B cell (primary cell): ENCODE data around the gene TMEM131L. TPM values are rescaled to one million over a fixed set of nuclear protein-coding genes. Genes with fewer than 3 reads are reported as not detected.

ENCODE experiments used
- ATAC-seq: fragments of 200-7000 bp; cut with Tn5 transposase; one replicate; pipeline ENCODE4 v1.10.0; 2021; ENCODE audit warnings: low read depth, mild to moderate bottlenecking, moderate number of reproducible peaks, moderate library complexity
- CTCF ChIA-PET: fragments of 350-600 bp; sonication (Branson Sonifier 250); formaldehyde crosslinking; loops from one replicate; lab custom pipeline; 2021; ENCODE audit warnings: antibody characterized with exemption, inconsistent platforms; lab: Charles Lee
- POLR2A ChIA-PET: fragments of 350-600 bp; sonication (Branson Sonifier 250); formaldehyde crosslinking; loops from one replicate; lab custom pipeline; 2021; ENCODE audit warnings: antibody characterized with exemption; lab: Charles Lee
- DNase-seq: peaks from one replicate; pipeline ENCODE4 v3.0.0; 2013
- H2AFZ ChIP-seq: 2 replicates; pipeline ENCODE4 v1.6.1; 2012; ENCODE audit warnings: mild to moderate bottlenecking, low read depth, low read length; ENCODE audit not compliant: insufficient read depth, poor library complexity, severe bottlenecking
- H3K27ac ChIP-seq, 2 donors: 1 replicate in 1 of 2; 2 replicates in 1 of 2; pipeline ENCODE4 v1.5.1; 2012 to 2013; ENCODE audit warnings: low read length in 2 of 2, mild to moderate bottlenecking in 2 of 2, moderate library complexity in 1 of 2
- H3K27me3 ChIP-seq, 4 experiments: fragments of 200-600 bp in 1 of 4; sonication (generic) in 1 of 4; replicated peaks in 1 of 4; 1 replicate in 2 of 4; 2 replicates in 2 of 4; pipeline versions ENCODE4 v1.6.1 to v1.7.0; 2013 to 2016; ENCODE audit warnings: low read length in 3 of 4, mild to moderate bottlenecking in 2 of 4, mixed read lengths in 1 of 4, moderate library complexity in 1 of 4; ENCODE audit not compliant: insufficient read depth in 4 of 4, control insufficient read depth in 3 of 4; ENCODE audit errors: control extremely low read depth in 1 of 4
- H3K36me3 ChIP-seq, 2 experiments: replicated peaks in 1 of 2; 1 replicate in 1 of 2; 2 replicates in 1 of 2; pipeline versions ENCODE4 v1.6.1 to v1.7.1; 2013; ENCODE audit warnings: low read length in 1 of 2; ENCODE audit not compliant: insufficient read depth in 2 of 2, control insufficient read depth in 1 of 2; ENCODE audit errors: control extremely low read depth in 1 of 2, extremely low read depth in 1 of 2
- H3K4me1 ChIP-seq, 2 donors: fragments of 200-600 bp in 1 of 2; sonication (generic) in 1 of 2; 1 replicate in 1 of 2; 2 replicates in 1 of 2; pipeline versions ENCODE4 v1.5.1 to v1.6.1; 2013 to 2017; ENCODE audit warnings: low read length in 2 of 2; ENCODE audit not compliant: control insufficient read depth in 2 of 2, insufficient read depth in 2 of 2
- H3K4me2 ChIP-seq: replicated peaks from 2 replicates; pipeline ENCODE3; 2012; ENCODE audit warnings: mild to moderate bottlenecking, low read depth, low read length; ENCODE audit not compliant: poor library complexity, severe bottlenecking
- H3K4me3 ChIP-seq, 5 experiments: fragments of 200-600 bp in 1 of 5; sonication (generic) in 1 of 5; 1 replicate in 3 of 5; 2 replicates in 2 of 5; pipeline versions ENCODE4 v1.5.1 to v1.7.0; 2011 to 2016; ENCODE audit warnings: low read length in 4 of 5, mild to moderate bottlenecking in 4 of 5, low read depth in 2 of 5, control low read depth in 1 of 5, moderate library complexity in 1 of 5; ENCODE audit not compliant: insufficient read depth in 1 of 5; ENCODE audit errors: control extremely low read depth in 1 of 5, extremely low read depth in 1 of 5
- H3K79me2 ChIP-seq: fragments of 200-600 bp; sonication (generic); one replicate; pipeline ENCODE4 v1.6.0; 2016; ENCODE audit warnings: low read length; ENCODE audit not compliant: control insufficient read depth, insufficient read depth
- H3K9ac ChIP-seq: fragments of 200-600 bp; sonication (generic); 2 replicates; pipeline ENCODE4 v1.6.1; 2017; ENCODE audit warnings: mild to moderate bottlenecking, low read length, moderate library complexity
- H3K9me3 ChIP-seq, 3 donors: one replicate each; pipeline versions ENCODE4 v1.6.1 to v1.7.1; 2013; ENCODE audit warnings: low read length in 2 of 3; ENCODE audit not compliant: control insufficient read depth in 2 of 3, insufficient read depth in 1 of 3; ENCODE audit errors: control extremely low read depth in 1 of 3
- H4K20me1 ChIP-seq: 2 replicates; pipeline ENCODE4 v1.6.0; 2012; ENCODE audit warnings: mild to moderate bottlenecking, low read length; ENCODE audit not compliant: insufficient read depth, control insufficient read depth, poor library complexity, severe bottlenecking
- H3K27ac Mint-ChIP-seq: one replicate; pipeline ENCODE4 v1.8.0; 2021; ENCODE audit warnings: mixed read lengths
- H3K27me3 Mint-ChIP-seq: one replicate; pipeline ENCODE4 v1.8.0; 2021; ENCODE audit warnings: mixed read lengths
- H3K4me1 Mint-ChIP-seq: one replicate; pipeline ENCODE4 v1.8.0; 2021; ENCODE audit warnings: mixed read lengths
- H3K4me3 Mint-ChIP-seq: one replicate; pipeline ENCODE4 v1.8.0; 2021; ENCODE audit warnings: mixed read lengths
- H3K9me3 Mint-ChIP-seq: one replicate; pipeline ENCODE4 v1.8.0; 2022; ENCODE audit warnings: mixed read lengths; ENCODE audit not compliant: insufficient read depth
- EZH2 ChIP-seq: IDR thresholded peaks from 2 replicates; pipeline ENCODE4 v1.6.1; 2012; ENCODE audit warnings: borderline replicate concordance, low read depth, mild to moderate bottlenecking, moderate library complexity, low read length; ENCODE audit not compliant: insufficient read depth, poor library complexity, severe bottlenecking
- WGBS: methylation state at CpG from one replicate; pipeline ENCODE4 v1.1.5; 2013; ENCODE audit warnings: missing lambda C conversion rate; ENCODE audit not compliant: insufficient coverage; 5-methylcytosine and 5-hydroxymethylcytosine counted together
- intact Hi-C: fragments of 100-400 bp; cut with micrococcal nuclease; formaldehyde crosslinking; loops from one replicate; pipeline ENCODE4 v1.10.0; 2022
- polyA plus RNA-seq: library from polyadenylated mRNA; depleted of rRNA; stranded (reverse); fragments of >200 nt; gene quantifications from 2 replicates; pipeline ENCODE4 v1.2.3, GENCODE V29; 2012
- total RNA-seq, 2 donors: library from RNA; stranded (reverse); fragments of 120-200 nt in 1 of 2; gene quantifications; 1 replicate in 1 of 2; 2 replicates in 1 of 2; pipeline versions ENCODE4 v1.2.3 to v1.2.4, GENCODE V29; 2013 to 2022
- TF ChIP-seq, protein P1 (sequence below): fragments of 200-600 bp; IDR thresholded peaks from one replicate; pipeline ENCODE4 v1.8.0; 2022; ENCODE audit warnings: antibody characterized with exemption, mild to moderate bottlenecking

TMEM131L gene
- total and polyA plus RNA-seq, 2 donors (not counting 1 experiment from before 2014, with no cell fraction given) = 56.4 to 120 TPM

DNA sequence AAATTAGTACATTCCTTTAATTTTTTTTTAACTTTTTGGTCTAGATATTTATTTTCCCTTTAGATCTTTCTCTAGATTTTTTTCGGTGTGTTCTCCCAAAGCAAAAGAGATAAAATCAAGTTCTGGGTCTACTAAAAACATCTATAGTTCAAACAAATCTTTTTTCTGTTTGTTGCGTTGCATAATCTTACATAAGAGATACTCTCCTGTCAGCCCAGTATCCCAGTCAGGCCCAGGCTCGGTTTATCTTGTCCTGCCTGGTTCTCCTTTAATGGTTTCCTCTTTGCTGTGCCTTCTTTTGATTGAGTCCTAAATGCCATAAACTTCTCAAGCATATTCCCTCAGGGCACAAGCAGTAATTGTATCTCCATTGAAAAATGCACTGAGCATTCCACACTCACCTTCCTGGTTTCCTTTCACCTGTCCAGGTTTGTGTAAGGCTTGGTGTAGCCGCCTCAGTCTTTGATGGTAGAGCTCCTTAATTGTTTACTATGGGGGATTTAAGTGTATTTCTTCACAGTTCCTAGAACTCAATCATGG, 104.9 kb downstream of the TMEM131L start:
- Histone ChIP-seq H3K79me2 (peaks cover 99% of the 10 kb centered on the region), H3K27ac (peak overlapping the region in 1 of 2 donors; percentile 65), H3K9ac (no peak overlapping the region), H3K9me3 (no peaks in the 10 kb centered on the region), H3K27me3 (no peaks in the 10 kb centered on the region), H3K36me3 (peaks cover 14 to 42% of the 10 kb centered on the region in 2 experiments), H2AFZ (no peak overlapping the region), H3K4me1 (peaks cover 48 to 49% of the 10 kb centered on the region in 2 donors), H3K4me3 (no peak overlapping the region), H4K20me1 (peaks cover 77% of the 10 kb centered on the region), H3K4me2 (no peak overlapping the region)
- POLR2A ChIA-PET = interaction anchor here (1.0 kb wide), 1 partner anchor 9 kb away, joined by 4 read pairs; no protein-coding TSS in a partner anchor
- ATAC-seq = no peak
- H3K27me3 Mint-ChIP-seq = no peaks in the 10 kb centered on the region
- DNase-seq = no peak
- no peak overlapping the region for H3K4me3 Mint-ChIP-seq
- intact Hi-C loops = loop anchor here (5.0 kb wide), 1 partner anchor 84 kb away; no protein-coding TSS in a partner anchor
- no peaks in the 10 kb centered on the region for H3K9me3 Mint-ChIP-seq
- TF ChIP-seq, protein P1, sequence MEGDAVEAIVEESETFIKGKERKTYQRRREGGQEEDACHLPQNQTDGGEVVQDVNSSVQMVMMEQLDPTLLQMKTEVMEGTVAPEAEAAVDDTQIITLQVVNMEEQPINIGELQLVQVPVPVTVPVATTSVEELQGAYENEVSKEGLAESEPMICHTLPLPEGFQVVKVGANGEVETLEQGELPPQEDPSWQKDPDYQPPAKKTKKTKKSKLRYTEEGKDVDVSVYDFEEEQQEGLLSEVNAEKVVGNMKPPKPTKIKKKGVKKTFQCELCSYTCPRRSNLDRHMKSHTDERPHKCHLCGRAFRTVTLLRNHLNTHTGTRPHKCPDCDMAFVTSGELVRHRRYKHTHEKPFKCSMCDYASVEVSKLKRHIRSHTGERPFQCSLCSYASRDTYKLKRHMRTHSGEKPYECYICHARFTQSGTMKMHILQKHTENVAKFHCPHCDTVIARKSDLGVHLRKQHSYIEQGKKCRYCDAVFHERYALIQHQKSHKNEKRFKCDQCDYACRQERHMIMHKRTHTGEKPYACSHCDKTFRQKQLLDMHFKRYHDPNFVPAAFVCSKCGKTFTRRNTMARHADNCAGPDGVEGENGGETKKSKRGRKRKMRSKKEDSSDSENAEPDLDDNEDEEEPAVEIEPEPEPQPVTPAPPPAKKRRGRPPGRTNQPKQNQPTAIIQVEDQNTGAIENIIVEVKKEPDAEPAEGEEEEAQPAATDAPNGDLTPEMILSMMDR = no peak
- no peak for TF ChIP-seq EZH2
- CTCF ChIA-PET = interaction anchor here (0.7 to 6.3 kb wide), 6 partner anchors 14 to 229 kb away, joined by 4 to 83 read pairs (median 8); partner anchors contain the start of genes MND1 and TMEM131L
- peaks cover 72% of the 10 kb centered on the region for H3K4me1 Mint-ChIP-seq
- peak overlapping the region; percentile 86 for H3K27ac Mint-ChIP-seq
- 93% methylated on average over 2 of the region's 4 CpGs for WGBS

DNA sequence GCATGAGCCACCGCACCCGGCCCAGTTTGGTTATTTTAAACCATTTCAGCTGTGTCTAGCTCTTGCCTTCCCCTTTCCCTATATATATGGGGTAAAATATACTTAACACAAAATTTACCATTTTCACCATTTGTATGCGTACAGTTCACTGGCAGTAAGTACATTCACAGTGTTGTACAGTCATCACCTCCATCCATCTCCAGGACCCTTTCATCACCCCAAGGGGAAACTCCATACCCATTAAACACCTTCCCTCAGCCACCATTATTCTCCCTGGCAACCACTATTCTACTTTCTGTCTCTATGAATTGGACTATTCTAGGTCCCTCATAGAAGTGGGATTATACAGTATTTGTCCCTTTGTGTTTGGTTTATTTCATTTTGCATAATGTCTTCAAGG, 106.4 kb downstream of the TMEM131L start:
- POLR2A ChIA-PET = no interaction called here
- peaks cover 59 to 60% of the 10 kb centered on the region in 2 donors for H3K4me1 ChIP-seq
- ATAC-seq = no peak

More for the DNA sequence above, 106.4 kb downstream of the TMEM131L start:
- Histone ChIP-seq H3K27ac (peak overlapping the region in 1 of 2 donors; percentile 65), H3K36me3 (peaks cover 14 to 31% of the 10 kb centered on the region in 2 experiments), H3K9ac (no peak overlapping the region), H3K4me2 (no peak overlapping the region), H3K79me2 (peaks cover 99% of the 10 kb centered on the region), H3K9me3 (no peaks in the 10 kb centered on the region), H3K27me3 (no peaks in the 10 kb centered on the region), H3K4me3 (no peak overlapping the region), H4K20me1 (peaks cover 80% of the 10 kb centered on the region), H2AFZ (no peak overlapping the region)
- CTCF ChIA-PET = interaction anchor here (1.2 to 6.3 kb wide), 8 partner anchors 84 to 227 kb away, joined by 5 to 83 read pairs (median 14); partner anchors contain the start of genes MND1 and TMEM131L
- Mint-ChIP-seq H3K27ac (peak overlapping the region; percentile 57), H3K4me3 (no peak overlapping the region), H3K4me1 (peaks cover 80% of the 10 kb centered on the region), H3K27me3 (no peaks in the 10 kb centered on the region), H3K9me3 (no peaks in the 10 kb centered on the region)
- intact Hi-C loops = loop anchor here (5.0 kb wide), 1 partner anchor 85 kb away; no protein-coding TSS in a partner anchor
- DNase-seq = no peak
- TF ChIP-seq, protein P1 = no peak
- TF ChIP-seq EZH2 = no peak
- WGBS = 100% methylated on average over 1 of the region's 3 CpGs
